Adrenal gland (tissue), 12 donors: ENCODE data around the gene CMYA5. TPM values are rescaled to one million over a fixed set of nuclear protein-coding genes. Genes with fewer than 3 reads are reported as not detected.

Experiments used
- DNase-seq, 7 donors: peaks; one replicate each; pipeline ENCODE4 v3.0.0-alpha.2; 2019 to 2020
- H3K27ac ChIP-seq, 5 donors: fragments of 200-600 bp; sonication (generic) in 4 of 5; 1 replicate in 3 of 5; 2 replicates in 2 of 5; pipeline versions ENCODE4 v1.5.1 to v1.8.0; 2016 to 2020; ENCODE audit warnings: mild to moderate bottlenecking in 1 of 5
- H3K27me3 ChIP-seq: fragments of 200-600 bp; 2 replicates; pipeline ENCODE4 v1.8.0; 2021
- H3K36me3 ChIP-seq, 2 donors: fragments of 200-600 bp; replicated peaks in 1 of 2; 1 replicate in 1 of 2; 2 replicates in 1 of 2; pipeline versions ENCODE4 v1.5.1 to v1.8.0; 2018 to 2022
- H3K4me1 ChIP-seq, 2 donors: fragments of 200-600 bp; replicated peaks in 1 of 2; 1 replicate in 1 of 2; 2 replicates in 1 of 2; pipeline versions ENCODE4 v1.5.1 to v1.8.0; 2018 to 2021
- H3K4me3 ChIP-seq, 4 donors: fragments of 200-600 bp; sonication (generic) in 3 of 4; one replicate each; pipeline ENCODE4 v1.5.1; 2016 to 2018
- H3K9me3 ChIP-seq, 3 donors: fragments of 200-600 bp; sonication (generic) in 1 of 3; replicated peaks in 1 of 3; 1 replicate in 2 of 3; 2 replicates in 1 of 3; pipeline versions ENCODE4 v1.5.1 to v1.8.0; 2016 to 2021
- POLR2A ChIP-seq, 2 donors: fragments of 450-650 bp; IDR thresholded peaks; one replicate each; pipeline ENCODE4 v1.6.1; 2017; ENCODE audit warnings: antibody characterized with exemption in 2 of 2, mild to moderate bottlenecking in 2 of 2, moderate library complexity in 1 of 2
- WGBS, 4 donors: extraction: QIAGEN DNeasy Blood & Tissue Kit in 2 of 4; methylation state at CpG; one replicate each; pipeline versions ENCODE4 v1.1.5 to v1.1.7; 2013 to 2017; 5-methylcytosine and 5-hydroxymethylcytosine counted together
- intact Hi-C, 2 donors: fragments of 100-400 bp; cut with DNase I; formaldehyde crosslinking; loops; one replicate each; pipeline versions ENCODE4 v1.14.1 to v1.15.0; 2022 to 2023
- polyA plus RNA-seq, 3 donors: library from polyadenylated mRNA; stranded (reverse); fragments of 200-250 nt in 2 of 3; fragments of 350-450 nt in 1 of 3; fragmentation: Illumina TruSeq in 1 of 3; extraction: RNeasy Lipid Tissue Mini Kit (QIAGEN cat#74804) in 1 of 3; gene quantifications; one replicate each; pipeline ENCODE4 v1.2.3, GENCODE V29; 2013 to 2014
- total RNA-seq, 9 donors: library from RNA; depleted of rRNA in 4 of 9; stranded (reverse); fragments of >200 nt in 4 of 9; fragments of 120-200 nt in 1 of 9; fragmentation: NEBNext Ultra II Directional in 1 of 9; extraction: Animal tissue kit (Norgen Biotek cat#: 25700) in 1 of 9; gene quantifications; one replicate each; pipeline versions ENCODE4 v1.1.0 to v1.2.4, GENCODE V29; 2013 to 2023
- TF ChIP-seq, protein P1 (sequence below), 6 experiments: fragments of 450-650 bp in 4 of 6; fragments of 200-600 bp in 2 of 6; sonication (generic) in 1 of 6; IDR thresholded peaks; 1 replicate in 5 of 6; 2 replicates in 1 of 6; pipeline versions ENCODE4 v1.5.1 to v1.8.0; 2016 to 2021; ENCODE audit warnings: antibody characterized with exemption in 6 of 6, mild to moderate bottlenecking in 2 of 6, moderate library complexity in 1 of 6
- donor health status: healthy with polysubstance abuse.
- donor health status: Bipolar disorder and iron deficiency.
- donor health status: DM: yes; HTN: yes; CAD: no.
- donor health status: DM: no; HTN: no; CAD: no.
- donor health status: DM: no; HTN: no; CAD: no.
- donor health status: DM: yes; HTN: yes; CAD: no.

Gene CMYA5
- total and polyA plus RNA-seq, 12 donors: 0.11 to 5.6 (median 0.40) TPM

DNA sequence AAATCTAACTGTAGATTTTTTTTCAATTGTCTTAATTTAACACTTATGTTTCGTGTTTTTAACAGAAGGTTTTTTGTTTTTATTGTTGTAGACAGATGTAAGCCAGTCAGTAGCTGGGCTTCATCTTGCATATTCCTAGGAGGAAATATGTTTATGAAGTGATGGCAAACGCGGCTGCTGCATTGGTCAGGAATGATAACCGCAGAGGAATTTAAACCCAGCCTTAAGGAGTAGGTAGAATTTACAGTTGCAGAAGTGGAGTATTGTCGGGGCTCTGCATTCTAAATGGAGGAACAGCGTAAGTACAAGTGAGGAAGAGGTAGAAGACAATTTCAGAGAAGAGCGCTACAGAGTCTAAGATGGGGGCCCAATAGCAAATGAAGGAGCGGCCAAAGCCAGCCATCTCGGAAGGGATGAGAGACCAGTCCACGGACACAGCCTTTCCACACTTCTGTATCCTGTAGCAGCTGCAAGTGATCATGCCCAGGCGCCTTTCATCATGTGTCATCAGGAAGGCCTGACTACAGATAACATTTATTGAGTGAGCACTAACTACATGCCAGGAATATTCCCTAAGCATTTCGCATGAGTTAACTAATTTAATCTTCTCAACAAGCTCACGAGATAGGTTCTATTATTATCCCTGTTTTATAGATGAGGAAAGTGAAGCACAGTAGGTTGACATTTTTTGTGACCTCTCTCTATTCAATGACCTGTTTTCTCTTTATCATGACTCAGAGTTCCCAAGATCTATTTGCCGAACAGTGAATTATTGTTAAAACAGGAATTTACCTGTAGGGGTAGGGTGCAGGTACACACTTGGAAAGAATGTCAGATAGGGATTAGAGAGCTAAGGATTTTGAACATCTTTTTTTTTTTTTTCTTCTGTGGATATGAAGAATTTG is 38.1 kb downstream of the CMYA5 start:
- H3K27ac ChIP-seq: no peak overlapping the region
- WGBS, 4 donors: 80 to 90% (median 89%) methylated on average over 14 of the region's 14 CpGs
- no peaks in the 10 kb centered on the region for H3K4me1 ChIP-seq
- no peaks in the 10 kb centered on the region for H3K27me3 ChIP-seq
- TF ChIP-seq POLR2A (IDR thresholded peaks at IDR 0.05): no peak
- TF ChIP-seq, protein P1, sequence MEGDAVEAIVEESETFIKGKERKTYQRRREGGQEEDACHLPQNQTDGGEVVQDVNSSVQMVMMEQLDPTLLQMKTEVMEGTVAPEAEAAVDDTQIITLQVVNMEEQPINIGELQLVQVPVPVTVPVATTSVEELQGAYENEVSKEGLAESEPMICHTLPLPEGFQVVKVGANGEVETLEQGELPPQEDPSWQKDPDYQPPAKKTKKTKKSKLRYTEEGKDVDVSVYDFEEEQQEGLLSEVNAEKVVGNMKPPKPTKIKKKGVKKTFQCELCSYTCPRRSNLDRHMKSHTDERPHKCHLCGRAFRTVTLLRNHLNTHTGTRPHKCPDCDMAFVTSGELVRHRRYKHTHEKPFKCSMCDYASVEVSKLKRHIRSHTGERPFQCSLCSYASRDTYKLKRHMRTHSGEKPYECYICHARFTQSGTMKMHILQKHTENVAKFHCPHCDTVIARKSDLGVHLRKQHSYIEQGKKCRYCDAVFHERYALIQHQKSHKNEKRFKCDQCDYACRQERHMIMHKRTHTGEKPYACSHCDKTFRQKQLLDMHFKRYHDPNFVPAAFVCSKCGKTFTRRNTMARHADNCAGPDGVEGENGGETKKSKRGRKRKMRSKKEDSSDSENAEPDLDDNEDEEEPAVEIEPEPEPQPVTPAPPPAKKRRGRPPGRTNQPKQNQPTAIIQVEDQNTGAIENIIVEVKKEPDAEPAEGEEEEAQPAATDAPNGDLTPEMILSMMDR (IDR thresholded peaks at IDR 0.05): no peak
- no peak for DNase-seq
- intact Hi-C loops: no loop called here
- H3K9me3 ChIP-seq: no peaks in the 10 kb centered on the region
- H3K4me3 ChIP-seq: no peak overlapping the region
- H3K36me3 ChIP-seq: no peaks in the 10 kb centered on the region

DNA sequence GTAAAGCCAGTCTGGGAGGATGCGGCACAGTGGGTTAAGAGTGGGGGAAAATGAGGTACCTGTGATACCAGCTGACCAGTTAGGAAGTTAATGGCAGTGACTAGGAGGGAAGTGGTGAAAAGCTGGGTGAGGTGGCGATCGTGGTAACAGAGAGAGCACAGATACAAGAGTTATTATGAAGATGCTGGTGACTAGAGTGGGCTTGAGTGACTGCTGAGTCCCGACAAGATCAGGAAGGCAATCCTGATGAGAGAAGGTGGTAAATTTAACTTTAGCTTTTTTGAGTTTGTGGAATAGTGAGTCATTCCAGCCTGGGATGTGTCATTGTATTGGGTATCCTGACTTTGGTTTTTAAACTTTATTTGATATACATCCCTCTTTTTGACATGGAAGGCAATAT is 38.8 kb downstream of the CMYA5 start:
- 84 to 90% (median 88%) methylated on average over 4 of the region's 4 CpGs for WGBS, 4 donors
- no peak for TF ChIP-seq POLR2A (IDR thresholded peaks at IDR 0.05)
- TF ChIP-seq, protein P1 (IDR thresholded peaks at IDR 0.05): no peak
- H3K36me3 ChIP-seq: no peaks in the 10 kb centered on the region
- intact Hi-C loops: no loop called here
- H3K9me3 ChIP-seq: no peaks in the 10 kb centered on the region
- H3K27ac ChIP-seq: no peak overlapping the region
- H3K4me3 ChIP-seq: no peak overlapping the region
- no peak for DNase-seq
- no peaks in the 10 kb centered on the region for H3K27me3 ChIP-seq
- no peaks in the 10 kb centered on the region for H3K4me1 ChIP-seq

DNA sequence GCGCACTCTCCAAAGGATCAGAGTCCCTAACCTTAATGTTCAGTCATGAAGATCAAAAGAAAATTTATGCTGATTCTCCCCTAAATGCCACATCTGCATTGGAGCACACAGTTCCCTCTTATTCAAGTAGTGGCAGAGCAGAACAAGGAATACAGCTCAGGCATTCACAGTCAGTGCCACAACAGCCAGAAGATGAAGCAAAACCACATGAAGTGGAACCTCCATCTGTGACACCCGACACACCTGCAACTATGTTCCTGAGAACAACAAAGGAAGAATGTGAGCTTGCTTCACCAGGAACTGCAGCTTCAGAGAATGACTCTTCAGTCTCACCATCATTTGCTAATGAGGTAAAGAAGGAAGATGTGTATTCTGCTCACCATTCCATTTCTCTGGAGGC is 40.0 kb downstream of the CMYA5 start:
- 74 to 95% (median 94%) methylated on average over 2 of the region's 2 CpGs for WGBS, 4 donors
- TF ChIP-seq, protein P1 (IDR thresholded peaks at IDR 0.05): no peak
- TF ChIP-seq POLR2A (IDR thresholded peaks at IDR 0.05): no peak
- Histone ChIP-seq H3K27ac (no peak overlapping the region), H3K4me1 (no peaks in the 10 kb centered on the region), H3K36me3 (no peaks in the 10 kb centered on the region), H3K4me3 (no peak overlapping the region), H3K9me3 (no peaks in the 10 kb centered on the region), H3K27me3 (no peaks in the 10 kb centered on the region)
- intact Hi-C loops: no loop called here
- no peak for DNase-seq

DNA sequence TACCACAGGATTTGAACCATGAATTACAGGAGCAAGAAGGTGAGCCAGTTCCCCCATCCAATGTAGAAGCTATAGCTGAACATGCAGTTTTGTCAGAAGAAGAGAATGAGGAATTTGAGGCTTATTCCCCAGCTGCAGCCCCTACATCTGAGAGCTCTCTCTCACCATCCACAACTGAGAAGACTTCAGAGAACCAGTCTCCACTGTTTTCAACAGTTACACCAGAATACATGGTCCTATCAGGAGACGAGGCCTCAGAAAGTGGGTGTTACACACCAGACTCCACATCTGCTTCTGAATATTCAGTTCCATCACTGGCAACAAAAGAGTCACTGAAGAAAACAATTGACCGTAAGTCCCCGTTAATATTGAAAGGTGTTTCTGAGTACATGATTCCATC is 40.9 kb downstream of the CMYA5 start:
- intact Hi-C loops: no loop called here

More for the DNA sequence above, 40.9 kb downstream of the CMYA5 start:
- no peak overlapping the region for H3K27ac ChIP-seq
- H3K36me3 ChIP-seq: no peaks in the 10 kb centered on the region
- DNase-seq: no peak
- no peaks in the 10 kb centered on the region for H3K9me3 ChIP-seq
- H3K27me3 ChIP-seq: no peaks in the 10 kb centered on the region
- no peak overlapping the region for H3K4me3 ChIP-seq
- TF ChIP-seq, protein P1 (IDR thresholded peaks at IDR 0.05): no peak
- no peak for TF ChIP-seq POLR2A (IDR thresholded peaks at IDR 0.05)
- no peaks in the 10 kb centered on the region for H3K4me1 ChIP-seq
- 75 to 90% (median 82%) methylated on average over 3 of the region's 3 CpGs for WGBS, 4 donors
